Left ventricle myocardium superior (tissue), 1 donor: Measurements from ENCODE around the gene TNFSF13. TPM values are rescaled to one million over a fixed set of nuclear protein-coding genes. Genes with fewer than 3 reads are reported as not detected.

Source experiments
- ATAC-seq: fragments of 200-7000 bp; cut with Tn5 transposase; one replicate; pipeline ENCODE4 v1.9.1; 2020; ENCODE audit warnings: mild to moderate bottlenecking, moderate library complexity
- DNase-seq: peaks from one replicate; pipeline ENCODE4 v3.0.0-alpha.2; 2020
- intact Hi-C: fragments of 100-400 bp; cut with micrococcal nuclease; formaldehyde crosslinking; loops from one replicate; pipeline ENCODE4 v1.11.0; 2022
- total RNA-seq: library from RNA; stranded (reverse); fragmentation: NEBNext Ultra II Directional; extraction: Animal tissue kit (Norgen Biotek cat#: 25700); gene quantifications from one replicate; pipeline ENCODE4 v1.2.1, GENCODE V29; 2021
- donor health status: DM: no; HTN: yes; CAD: no; lungs with severe emphysema.

The TNFSF13 gene
- total RNA-seq, 1 donor from 2014 or later = 8.5 TPM

- intact Hi-C loops = no loop called here
- ATAC-seq (peak; percentile 61), DNase-seq (no peak)
Observed at GRCh38 chr17:7549401-7550055, 9.0 kb upstream of the TNFSF13 start.

GRCh38 chr17:7550344-7550743, 8.2 kb upstream of the TNFSF13 start:
- intact Hi-C loops = no loop called here

DNA sequence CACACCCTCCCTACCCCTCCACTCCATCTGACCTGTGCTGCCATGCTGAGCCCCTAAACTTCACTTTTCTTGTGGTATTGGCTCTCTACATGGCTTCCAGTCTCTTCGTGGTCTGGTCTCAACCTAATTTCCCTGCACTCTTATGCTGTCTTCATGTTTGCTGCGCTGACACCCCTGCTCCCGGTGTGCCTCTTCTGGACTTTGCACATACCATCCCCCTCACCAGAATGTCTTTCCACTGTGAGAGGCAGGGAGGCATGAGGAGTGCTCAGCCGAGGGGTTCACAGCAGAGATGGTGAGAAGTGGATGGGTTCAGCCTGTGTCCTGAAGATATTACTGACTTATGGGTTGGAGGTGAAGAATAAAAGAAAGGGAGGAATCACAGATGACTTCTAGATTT, 7.2 kb upstream of the TNFSF13 start:
- no peak for DNase-seq
- intact Hi-C loops = no loop called here
- ATAC-seq = no peak

More at GRCh38 chr17:7550344-7550743, 8.2 kb upstream of the TNFSF13 start:
- ATAC-seq (no peak), DNase-seq (no peak)

- no peak for DNase-seq
- peak; percentile 13 for ATAC-seq
- intact Hi-C loops = no loop called here
Observed at GRCh38 chr17:7552621-7553051, 5.9 kb upstream of the TNFSF13 start.

GRCh38 chr17:7553356-7553755, 5.2 kb upstream of the TNFSF13 start:
- intact Hi-C loops = no loop called here
- no peak for ATAC-seq
- no peak for DNase-seq

DNA sequence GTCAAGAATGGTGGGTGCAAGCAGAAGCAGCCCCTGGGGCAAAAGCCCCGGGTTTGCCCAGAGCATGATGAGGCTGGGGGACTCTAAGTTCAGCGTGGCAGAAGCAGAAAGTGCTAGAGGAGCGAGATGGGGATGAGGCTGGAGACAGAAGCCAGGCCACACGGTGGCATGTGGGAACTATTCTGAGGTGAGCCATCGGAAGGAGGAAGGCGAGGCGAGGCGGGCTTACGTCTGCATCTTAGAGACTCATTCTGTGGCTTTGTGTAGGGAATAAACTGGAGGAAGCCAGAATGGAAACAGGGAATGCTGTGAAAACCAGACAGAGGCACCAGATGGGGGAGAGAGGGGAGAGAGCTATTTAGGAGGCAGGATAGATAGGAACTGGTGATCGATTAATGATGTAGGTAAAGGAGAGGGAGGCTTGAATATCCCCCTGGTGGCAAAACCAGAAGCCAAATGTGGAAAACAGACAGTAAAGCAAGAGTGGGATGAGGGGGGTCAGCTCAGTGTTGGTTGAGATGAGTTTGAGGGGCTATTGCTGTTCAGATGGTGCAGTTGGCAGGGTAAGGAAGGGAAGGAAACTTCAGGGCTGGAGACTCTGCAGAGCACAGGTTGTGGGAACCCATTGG, 3.1 kb upstream of the TNFSF13 start:
- DNase-seq = no peak
- no peak for ATAC-seq
- intact Hi-C loops = no loop called here

- no peak for DNase-seq
- intact Hi-C loops = no loop called here
- ATAC-seq = no peak
Observed at GRCh38 chr17:7556627-7557026, 1.9 kb upstream of the TNFSF13 start.

GRCh38 chr17:7557147-7557764, 1.3 kb upstream of the TNFSF13 start:
- ATAC-seq = no peak
- intact Hi-C loops = no loop called here
- peak; percentile 46 for DNase-seq

- peak; percentile 91 for DNase-seq
- intact Hi-C loops = no loop called here
- ATAC-seq = peak; percentile 63
Observed at GRCh38 chr17:7557775-7558543, 591 bp upstream of the TNFSF13 start.

GRCh38 chr17:7559320-7560171, 996 bp downstream of the TNFSF13 start:
- DNase-seq = no peak
- intact Hi-C loops = no loop called here
- ATAC-seq = no peak

DNA sequence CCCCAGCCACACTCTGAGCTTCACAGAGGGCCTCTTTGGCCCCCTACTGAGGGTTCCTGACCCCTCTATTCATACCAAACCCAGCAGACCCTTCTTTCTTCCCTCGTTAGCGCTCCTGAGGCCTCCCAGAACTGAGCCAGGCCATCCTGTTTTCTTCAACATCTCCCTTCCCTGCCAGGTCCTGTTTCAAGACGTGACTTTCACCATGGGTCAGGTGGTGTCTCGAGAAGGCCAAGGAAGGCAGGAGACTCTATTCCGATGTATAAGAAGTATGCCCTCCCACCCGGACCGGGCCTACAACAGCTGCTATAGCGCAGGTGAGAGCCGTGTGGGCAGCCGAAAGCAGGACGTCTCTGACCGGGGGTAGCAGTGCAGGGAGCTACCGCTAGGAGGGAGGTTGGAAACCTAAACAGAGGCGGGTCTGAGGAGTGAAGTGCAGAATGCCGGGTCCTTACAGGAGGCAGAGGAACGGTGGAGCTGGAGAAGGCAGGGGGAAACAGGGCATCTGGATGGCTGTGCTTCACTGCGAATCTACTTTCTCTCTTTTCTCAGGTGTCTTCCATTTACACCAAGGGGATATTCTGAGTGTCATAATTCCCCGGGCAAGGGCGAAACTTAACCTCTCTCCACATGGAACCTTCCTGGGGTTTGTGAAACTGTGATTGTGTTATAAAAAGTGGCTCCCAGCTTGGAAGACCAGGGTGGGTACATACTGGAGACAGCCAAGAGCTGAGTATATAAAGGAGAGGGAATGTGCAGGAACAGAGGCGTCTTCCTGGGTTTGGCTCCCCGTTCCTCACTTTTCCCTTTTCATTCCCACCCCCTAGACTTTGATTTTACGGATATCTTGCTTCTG, 1.9 kb downstream of the TNFSF13 start:
- peak; percentile 39 for ATAC-seq
- intact Hi-C loops = no loop called here

GRCh38 chr17:7561028-7561575, 2.6 kb downstream of the TNFSF13 start:
- ATAC-seq = peak; percentile 75
- intact Hi-C loops = no loop called here
- DNase-seq = peak; percentile 93

More for the DNA sequence above, 1.9 kb downstream of the TNFSF13 start:
- peak; percentile 74 for DNase-seq

GRCh38 chr17:7561589-7562207, 3.1 kb downstream of the TNFSF13 start, which contains the start of gene SENP3:
Gene SENP3 (plus strand): TSS chr17:7561919. CDS start chr17:7563077, 1,158 bp downstream.
- ATAC-seq (peak; percentile 86), DNase-seq (peak; percentile 96)
- intact Hi-C loops = no loop called here

DNA sequence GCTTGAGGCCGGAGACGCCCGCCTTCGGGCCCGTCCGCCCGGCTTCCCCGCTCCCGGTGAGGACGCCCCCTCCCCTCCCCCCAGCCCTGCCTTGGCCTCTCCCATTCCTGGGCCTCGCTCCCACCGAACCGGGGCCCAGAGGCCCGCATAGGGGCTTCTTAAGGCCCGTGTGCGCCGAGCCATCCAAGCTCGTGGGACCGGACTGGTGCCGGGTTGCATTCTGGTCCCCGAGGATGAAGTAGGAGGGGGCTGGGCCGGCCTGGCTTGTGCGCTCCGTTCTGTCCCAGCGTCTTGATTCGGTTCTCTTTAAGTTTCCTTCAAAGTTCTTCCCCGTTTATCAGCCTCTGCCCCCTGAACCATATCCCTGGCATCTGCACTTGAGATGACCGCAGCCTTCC, 3.7 kb downstream of the TNFSF13 start:
- intact Hi-C loops = no loop called here
- ATAC-seq (no peak), DNase-seq (no peak)

GRCh38 chr17:7563115-7563869, 4.7 kb downstream of the TNFSF13 start:
- DNase-seq = no peak
- intact Hi-C loops = no loop called here
- ATAC-seq = no peak

DNA sequence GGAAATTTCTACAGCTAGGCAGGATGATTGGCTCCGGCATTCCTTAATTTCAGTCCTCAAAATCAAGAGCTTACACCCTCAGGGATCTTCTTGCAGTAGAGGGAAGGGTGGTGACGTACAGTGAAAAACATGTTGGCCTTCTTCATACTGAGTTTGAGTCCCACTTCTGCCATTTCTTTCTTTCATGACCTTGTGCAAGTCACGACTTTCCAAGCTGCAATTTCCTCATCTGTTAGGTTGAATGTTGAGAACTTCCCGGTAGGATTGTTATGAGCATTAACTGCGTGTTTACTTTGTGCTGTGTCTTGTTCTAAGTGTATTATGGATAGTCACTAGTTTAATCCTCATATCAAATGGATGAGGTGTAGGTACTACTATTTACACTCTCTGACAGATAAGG, 11.0 kb downstream of the TNFSF13 start:
- ATAC-seq (no peak), DNase-seq (no peak)
- intact Hi-C loops = no loop called here

- ATAC-seq (no peak), DNase-seq (no peak)
- intact Hi-C loops = no loop called here
Observed at GRCh38 chr17:7570351-7570750, 11.8 kb downstream of the TNFSF13 start.
